ENCODE measurements around the gene COL23A1.
"Not testable (repeated sequence)": the region's sequence is repeated elsewhere in the genome, so short reads cannot be mapped to it uniquely, and the experiment has no call there.

COL23A1 gene

DNA sequence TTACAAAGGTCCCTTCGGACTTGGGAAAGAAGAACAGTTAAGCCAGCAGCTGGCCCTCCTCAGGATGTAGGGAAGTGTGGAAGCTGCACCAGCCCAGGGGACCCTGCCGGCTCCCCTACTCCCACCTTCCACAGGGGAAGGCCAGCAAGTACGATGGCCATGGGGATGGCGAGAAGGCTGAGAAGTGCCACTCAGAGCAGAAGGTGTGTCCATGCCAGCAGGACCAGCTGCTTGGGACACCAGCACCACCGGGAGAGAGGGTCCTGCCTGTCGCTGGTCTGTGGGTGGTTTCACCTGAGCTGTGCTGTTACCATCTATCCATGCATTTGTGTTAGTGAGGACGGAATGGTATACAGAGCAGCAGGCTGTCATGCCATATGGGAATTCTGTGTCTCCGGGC is 209.0 kb downstream of the COL23A1 start:
- no peak for DNase-seq (ENCODE audit: low read depth in 2 of 2)

- no peak for DNase-seq (ENCODE audit: low read depth in 2 of 2)
Measured at GRCh38 chr5:178380541-178381074, 209.6 kb downstream of the COL23A1 start.

- no peak for DNase-seq (ENCODE audit: low read depth in 2 of 2)
Measured at GRCh38 chr5:178380086-178380485, 210.1 kb downstream of the COL23A1 start.

DNA sequence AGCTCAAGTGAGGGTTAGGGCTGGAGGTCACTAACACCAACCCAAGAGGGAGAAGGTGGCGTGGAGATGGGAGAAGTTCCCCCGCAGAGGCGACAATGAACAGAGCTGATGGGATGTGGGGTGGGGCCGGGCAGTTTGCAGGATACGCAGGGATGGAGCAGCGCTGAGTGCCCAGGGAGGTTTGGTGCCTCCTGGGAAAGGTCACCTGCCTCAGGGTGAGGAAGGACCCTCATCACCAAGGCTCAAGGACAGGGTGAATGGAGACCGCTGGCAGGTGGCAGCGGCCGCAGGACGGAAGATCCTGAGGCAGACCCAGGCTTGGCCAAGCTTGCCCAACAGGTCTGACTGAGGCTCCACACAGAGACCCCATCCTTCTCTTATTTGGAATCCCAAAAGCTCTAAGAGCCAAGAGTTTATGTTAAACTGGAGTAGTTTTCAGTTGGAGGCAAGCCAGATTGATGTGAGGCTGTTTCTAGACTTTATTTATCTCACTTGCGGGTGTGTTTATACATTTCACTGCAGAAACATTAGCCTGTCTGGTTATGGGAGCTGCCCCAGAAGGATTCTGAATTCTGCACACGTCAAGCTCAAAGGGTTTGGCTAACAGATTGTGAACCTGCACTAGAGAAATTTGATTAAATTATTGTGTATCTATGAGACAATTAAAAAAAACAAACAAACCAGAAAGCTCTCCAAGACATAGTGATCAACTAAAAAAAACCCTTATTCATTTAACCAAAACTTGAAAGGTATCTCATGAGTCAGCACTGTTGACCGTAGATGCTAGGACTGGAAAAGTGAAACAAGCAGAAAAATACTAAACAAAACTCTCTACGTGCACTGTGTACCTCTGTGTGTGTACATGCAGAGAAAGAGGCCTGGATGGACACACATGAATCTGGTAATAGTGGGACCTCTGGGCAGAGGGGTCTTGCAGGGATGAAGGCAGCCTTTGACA is 211.4 kb downstream of the COL23A1 start:
- no peak for DNase-seq (ENCODE audit: low read depth in 2 of 2)

DNA sequence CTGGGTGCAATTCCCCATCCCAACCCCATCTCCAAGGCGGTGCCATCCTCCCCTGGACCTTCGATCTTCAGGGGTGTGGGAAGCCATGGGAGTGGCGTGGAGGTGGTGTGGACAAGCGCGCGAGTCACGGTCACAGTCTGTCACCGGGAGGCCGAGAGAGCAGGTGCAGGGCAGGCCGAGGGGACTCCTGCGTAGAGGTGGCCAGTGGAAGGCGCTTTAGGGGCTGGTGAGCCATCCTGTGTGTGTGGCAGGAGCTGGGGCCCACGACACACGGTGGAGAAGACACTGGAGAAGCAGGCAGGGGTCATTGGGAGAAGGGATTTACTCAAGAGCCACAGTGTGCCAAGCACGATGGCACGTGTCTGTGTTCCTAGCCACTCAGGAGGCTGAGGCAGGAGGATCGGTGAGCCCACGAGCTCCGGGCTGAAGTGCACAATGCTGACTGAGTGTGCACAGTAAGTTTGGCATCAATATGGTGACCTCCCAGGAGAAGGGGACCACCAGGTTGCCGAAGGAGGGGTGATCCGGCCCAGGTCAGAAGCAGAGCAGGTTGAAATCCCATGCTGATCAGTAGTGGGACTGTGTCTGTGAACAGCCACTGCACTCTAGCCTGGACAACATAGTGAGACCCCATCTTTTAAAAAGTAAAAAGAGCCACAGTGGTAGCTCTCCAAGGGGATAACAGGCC is 212.5 kb downstream of the COL23A1 start:
- DNase-seq (ENCODE audit: low read depth in 2 of 2), result no peak

GRCh38 chr5:178376921-178377582 is 213.1 kb downstream of the COL23A1 start:
- DNase-seq (ENCODE audit: low read depth in 2 of 2), result no peak

GRCh38 chr5:178375348-178375747 is 214.8 kb downstream of the COL23A1 start:
- DNase-seq (ENCODE audit: low read depth in 2 of 2), result no peak

DNA sequence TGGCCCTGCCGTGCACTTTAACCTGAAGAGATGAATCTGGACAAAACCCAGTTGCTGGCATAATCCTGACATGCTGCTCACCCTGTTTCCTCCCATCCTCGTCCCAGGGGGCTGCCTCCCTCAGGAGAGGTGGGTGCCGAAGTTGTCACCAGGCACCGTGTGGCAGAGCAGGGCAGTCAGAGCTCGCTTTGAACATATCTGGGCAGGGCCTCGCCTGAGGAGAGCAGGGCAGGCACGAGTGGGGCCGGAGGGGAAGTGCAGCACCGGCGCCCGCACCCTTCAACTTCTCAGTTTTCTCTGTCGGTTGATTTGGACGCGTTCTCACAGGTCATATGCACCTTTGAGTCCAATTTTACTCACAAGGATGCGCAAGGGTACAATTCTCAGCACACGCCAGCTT is 216.5 kb downstream of the COL23A1 start:
- no peak for DNase-seq (ENCODE audit: low read depth in 2 of 2)

GRCh38 chr5:178372142-178372571 is 218.0 kb downstream of the COL23A1 start:
- no peak for DNase-seq (ENCODE audit: low read depth in 2 of 2)

DNA sequence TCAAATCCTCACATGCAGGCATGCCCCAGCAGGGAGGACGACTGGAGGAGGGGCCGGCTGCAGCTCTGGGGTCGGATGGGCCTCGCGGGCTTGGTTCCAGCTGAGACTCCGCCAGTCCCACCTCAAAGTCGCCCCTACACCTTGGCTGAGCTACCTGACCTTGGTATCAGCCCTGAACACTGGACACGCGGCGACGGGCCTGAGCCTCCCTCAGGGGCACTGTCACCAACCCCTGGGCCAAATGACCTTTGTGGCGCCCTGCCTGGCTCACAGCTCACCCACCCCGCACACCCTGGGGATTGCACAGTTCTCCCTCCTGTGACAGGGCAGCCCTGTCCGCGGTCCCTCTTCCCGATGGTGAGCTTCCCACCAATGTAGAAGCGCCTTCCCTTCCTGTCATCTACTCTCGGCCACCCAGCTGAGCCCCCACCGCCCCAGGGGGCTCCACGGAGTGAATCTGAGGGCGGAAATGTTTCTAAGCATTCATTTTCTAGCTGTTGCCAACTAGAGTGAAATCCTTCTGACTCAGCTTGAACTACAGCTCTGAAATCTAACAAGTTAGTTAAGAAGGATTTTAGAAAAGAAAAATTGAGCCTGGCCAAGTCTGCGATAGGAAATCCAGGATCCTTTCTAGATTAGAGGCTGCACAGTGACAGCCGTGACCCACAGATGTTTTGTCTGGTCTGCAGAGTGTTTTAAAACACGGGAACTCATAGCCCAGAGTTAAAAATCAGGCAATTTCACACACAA is 218.7 kb downstream of the COL23A1 start:
- no peak for DNase-seq (ENCODE audit: low read depth in 2 of 2)

GRCh38 chr5:178370102-178370501 is 220.1 kb downstream of the COL23A1 start:
- no peak for DNase-seq (ENCODE audit: low read depth in 2 of 2)

- DNase-seq (ENCODE audit: low read depth in 2 of 2), result not testable (repeated sequence)
Measured at GRCh38 chr5:178369469-178369868, 220.7 kb downstream of the COL23A1 start.

DNA sequence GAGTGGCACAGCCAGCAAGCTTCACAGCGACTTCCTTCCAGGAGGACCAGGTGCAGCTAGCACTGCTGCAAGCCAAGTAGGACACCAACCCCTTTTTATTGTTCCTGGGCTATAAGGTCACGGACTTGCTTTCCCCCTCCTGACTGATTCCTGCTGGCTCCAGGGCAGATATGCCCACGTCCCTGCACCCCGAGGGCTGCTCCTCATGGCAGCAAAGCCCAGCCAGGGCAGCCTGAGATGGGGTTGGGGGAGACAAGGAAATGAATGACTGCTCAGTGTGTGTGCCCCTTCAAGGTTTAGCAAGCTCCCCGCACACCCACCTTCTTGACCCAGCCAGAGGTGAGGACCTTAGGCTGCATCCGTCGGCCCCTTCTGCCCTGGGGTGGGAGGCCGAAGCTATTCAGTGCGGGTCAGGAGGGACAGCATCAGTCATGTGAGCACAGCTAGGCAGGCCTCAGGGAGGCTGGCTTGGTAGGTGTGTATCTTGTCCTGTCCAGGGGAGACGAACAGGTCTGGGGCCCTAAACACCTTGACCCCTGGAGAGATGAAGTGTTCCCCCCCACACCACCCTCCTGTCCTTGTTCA is 221.4 kb downstream of the COL23A1 start:
- no peak for DNase-seq (ENCODE audit: low read depth in 2 of 2)

DNA sequence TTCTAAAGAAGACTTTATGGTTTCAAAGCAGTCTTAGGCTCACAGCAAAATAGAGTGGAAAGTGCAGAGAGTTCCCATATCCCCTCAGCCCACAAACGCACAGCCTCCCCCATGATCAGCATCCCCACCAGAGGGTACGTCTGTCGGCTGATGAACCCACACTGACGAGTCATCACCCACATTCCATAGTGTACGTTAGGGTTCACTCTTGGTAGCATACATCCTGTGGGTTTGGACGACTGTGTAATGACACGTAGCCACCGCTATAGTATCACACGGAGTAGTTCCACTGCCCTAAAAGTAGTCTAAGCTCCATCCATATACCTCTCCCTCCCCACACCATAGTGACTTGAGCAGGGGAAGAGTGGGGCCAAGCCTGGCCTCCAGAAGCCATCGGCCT is 221.9 kb downstream of the COL23A1 start:
- DNase-seq (ENCODE audit: low read depth in 2 of 2), result no peak

DNA sequence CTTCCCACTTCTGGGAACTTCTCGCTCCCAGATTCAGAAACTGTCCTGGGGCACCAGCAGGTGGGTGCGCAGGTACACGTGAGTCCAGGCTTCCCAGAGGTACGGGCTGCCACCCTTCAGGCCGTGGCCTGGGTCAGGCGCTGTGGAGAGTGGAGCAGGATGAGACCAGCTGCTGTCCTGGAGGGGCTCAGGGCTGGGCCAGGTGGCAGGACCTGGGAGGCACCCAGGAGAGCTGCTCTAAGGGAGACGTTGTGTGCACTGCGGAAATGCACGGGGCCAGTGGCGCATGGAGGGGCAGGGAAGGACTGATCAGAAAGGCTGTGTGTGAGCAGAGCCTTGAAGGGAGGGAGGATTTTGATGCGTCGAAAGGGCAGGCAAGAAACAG is 222.5 kb downstream of the COL23A1 start:
- DNase-seq (ENCODE audit: low read depth in 2 of 2), result no peak

DNA sequence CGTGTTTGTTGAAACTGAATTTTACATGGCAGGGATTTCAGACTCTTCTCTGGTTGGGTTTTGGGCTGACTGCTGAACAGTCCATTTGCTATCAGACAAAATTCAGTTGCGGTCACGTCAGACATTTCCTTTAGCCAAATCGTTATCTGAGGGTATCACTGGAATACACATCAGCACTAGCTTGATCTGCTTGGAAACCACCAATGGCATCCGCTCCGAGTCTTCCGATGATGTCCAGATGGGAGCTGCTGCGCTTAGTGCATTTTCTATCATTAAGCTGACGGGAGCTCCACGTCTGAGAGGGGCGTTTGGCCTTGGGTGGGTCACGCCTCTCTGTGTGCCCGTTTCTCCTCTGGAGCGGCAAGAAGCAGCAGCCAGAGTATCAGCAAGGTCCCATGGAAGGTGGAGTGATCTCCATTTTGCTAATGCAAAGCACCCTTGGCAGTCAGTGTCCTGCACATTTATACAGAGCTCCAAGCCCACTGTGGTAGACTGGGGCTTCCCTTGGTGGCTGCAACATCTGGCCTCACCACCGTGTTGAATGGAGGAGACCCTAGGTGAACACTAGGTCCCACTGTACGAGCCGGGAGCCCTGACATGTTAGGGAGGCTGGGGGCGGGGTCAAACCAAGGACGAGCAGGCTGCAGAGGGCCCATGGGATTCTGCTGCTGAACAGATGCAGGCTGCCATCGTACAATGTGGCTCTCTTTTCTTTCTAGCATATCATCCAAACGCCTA is 223.0 kb downstream of the COL23A1 start:
- no peak for DNase-seq (ENCODE audit: low read depth in 2 of 2)

- DNase-seq (ENCODE audit: low read depth in 2 of 2), result no peak
Measured at GRCh38 chr5:178365501-178366440, 224.4 kb downstream of the COL23A1 start.

GRCh38 chr5:178364326-178364675 is 225.9 kb downstream of the COL23A1 start:
- no peak for DNase-seq (ENCODE audit: low read depth in 2 of 2)
